Esophagus muscularis mucosa (tissue), 3 donors: ENCODE data around the gene CXorf58.

ENCODE experiments used
- POLR2AphosphoS5 ChIP-seq, 2 donors: sonication (generic); formaldehyde crosslinking; IDR thresholded peaks; one replicate each; pipeline ENCODE4 v1.6.1; 2017; ENCODE audit warnings: antibody characterized with exemption in 2 of 2
- TF ChIP-seq, protein P1 (sequence below), 3 experiments: fragments of 200-600 bp in 2 of 3; fragments of 450-650 bp in 1 of 3; sonication (generic) in 2 of 3; IDR thresholded peaks; one replicate each; pipeline ENCODE4 v1.5.1; 2017 to 2019; ENCODE audit warnings: antibody characterized with exemption in 3 of 3, mild to moderate bottlenecking in 2 of 3, moderate library complexity in 1 of 3

DNA sequence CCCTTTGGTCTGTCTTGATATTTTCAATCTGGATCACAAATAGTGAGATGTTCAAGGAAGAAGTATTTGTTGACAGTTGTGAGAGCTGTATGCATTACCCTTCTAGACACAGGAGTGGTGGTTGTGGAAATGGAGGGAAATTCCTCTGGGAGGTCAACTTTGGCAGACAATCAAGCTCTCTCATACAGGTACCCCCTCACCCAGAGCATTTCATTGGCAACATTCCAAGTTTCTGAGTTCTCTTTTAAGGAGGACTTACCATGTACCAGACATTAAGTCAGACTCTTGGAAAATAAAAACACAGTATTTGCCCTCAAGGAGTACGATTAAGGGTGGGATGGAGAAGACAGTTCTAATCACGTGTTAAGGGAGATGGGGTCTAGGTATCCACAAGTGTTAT, 73.9 kb downstream of the CXorf58 start:
- TF ChIP-seq, protein P1, sequence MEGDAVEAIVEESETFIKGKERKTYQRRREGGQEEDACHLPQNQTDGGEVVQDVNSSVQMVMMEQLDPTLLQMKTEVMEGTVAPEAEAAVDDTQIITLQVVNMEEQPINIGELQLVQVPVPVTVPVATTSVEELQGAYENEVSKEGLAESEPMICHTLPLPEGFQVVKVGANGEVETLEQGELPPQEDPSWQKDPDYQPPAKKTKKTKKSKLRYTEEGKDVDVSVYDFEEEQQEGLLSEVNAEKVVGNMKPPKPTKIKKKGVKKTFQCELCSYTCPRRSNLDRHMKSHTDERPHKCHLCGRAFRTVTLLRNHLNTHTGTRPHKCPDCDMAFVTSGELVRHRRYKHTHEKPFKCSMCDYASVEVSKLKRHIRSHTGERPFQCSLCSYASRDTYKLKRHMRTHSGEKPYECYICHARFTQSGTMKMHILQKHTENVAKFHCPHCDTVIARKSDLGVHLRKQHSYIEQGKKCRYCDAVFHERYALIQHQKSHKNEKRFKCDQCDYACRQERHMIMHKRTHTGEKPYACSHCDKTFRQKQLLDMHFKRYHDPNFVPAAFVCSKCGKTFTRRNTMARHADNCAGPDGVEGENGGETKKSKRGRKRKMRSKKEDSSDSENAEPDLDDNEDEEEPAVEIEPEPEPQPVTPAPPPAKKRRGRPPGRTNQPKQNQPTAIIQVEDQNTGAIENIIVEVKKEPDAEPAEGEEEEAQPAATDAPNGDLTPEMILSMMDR (IDR thresholded peaks at IDR 0.05), result no peak
- no peak for TF ChIP-seq POLR2AphosphoS5 (IDR thresholded peaks at IDR 0.05)
